Endothelial cell of hepatic sinusoid (primary cell): ENCODE results near the gene BCAN.

Source experiments
- in situ Hi-C: cut with HindIII; loops from 2 replicates; pipeline ENCODE4 v1.10.0; 2017; ENCODE audit warnings: low sequenced_read_pairs

The BCAN gene

DNA sequence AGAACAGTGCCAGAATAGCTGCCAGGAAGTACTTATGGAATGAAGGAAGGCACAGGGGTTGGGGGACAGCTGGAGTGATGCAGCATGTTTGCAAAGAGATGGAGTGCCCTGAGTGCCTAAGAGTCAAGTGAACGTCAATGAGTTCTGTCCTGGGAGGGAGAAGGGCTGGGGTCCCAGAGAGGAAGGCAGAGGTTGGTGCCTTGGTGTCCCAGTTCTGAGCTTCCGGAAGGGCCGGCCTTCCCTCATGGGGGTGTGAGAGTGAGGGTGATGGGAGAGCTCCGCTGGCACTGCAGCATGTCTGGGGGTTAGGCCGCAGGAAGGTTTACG is 17.7 kb downstream of the BCAN start:
- in situ Hi-C loops, result no loop called here

- in situ Hi-C loops, result no loop called here
These were observed 18.3 kb downstream of the BCAN start for GRCh38 chr1:156659988-156660751.

DNA sequence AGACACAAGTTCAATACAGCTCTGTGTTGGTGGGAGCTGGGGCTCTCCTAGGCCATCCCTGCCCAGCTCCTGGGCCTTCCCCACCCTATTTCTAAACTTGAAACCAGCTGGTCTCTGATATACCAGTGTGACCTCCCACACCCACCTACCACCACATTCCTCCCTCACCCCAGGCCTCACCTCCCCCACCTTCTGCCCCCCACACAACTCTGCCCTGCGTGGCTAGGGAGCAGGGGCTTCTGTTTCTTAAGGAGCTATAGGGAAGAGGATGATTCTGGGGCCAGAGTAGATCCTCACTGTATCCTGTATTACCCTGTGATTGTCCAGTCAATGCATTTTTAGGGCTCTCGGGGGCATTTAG is 18.8 kb downstream of the BCAN start:
- in situ Hi-C loops, result no loop called here

- in situ Hi-C loops, result no loop called here
These were observed 20.3 kb downstream of the BCAN start for GRCh38 chr1:156662005-156662799.

DNA sequence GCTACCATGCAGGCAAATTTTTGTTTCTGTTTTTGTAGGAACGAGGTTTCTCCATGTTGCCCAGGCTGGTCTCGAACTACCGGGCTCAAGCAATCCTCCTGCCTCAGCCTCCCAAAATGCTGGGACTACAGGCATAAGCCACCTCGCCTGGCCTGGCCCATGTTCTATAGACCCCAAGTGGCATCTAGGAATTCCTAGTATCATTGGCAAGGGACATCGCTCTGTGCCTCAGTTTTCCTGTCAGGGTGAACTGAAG is 20.8 kb downstream of the BCAN start:
- in situ Hi-C loops, result no loop called here

DNA sequence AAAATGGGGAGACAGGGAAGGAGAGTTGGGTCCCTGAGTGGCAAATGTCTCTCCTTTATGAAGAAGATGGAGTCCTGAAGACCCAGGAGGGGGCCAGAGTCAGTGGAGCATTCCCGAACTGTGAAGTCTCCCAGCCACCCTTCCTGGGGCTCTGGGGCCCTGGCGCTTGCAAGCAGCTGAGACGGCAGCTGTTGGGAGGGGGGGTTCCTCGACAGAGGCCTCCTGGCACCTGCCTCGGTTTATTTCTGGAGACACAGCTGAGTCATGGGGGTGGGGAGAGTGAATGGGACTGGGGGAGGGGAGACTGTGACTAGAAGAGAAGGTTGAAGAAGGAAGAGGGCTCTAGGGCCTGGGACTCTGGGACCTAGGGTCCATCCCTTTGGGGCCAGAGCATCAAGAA is 21.3 kb downstream of the BCAN start:
- in situ Hi-C loops, result no loop called here

DNA sequence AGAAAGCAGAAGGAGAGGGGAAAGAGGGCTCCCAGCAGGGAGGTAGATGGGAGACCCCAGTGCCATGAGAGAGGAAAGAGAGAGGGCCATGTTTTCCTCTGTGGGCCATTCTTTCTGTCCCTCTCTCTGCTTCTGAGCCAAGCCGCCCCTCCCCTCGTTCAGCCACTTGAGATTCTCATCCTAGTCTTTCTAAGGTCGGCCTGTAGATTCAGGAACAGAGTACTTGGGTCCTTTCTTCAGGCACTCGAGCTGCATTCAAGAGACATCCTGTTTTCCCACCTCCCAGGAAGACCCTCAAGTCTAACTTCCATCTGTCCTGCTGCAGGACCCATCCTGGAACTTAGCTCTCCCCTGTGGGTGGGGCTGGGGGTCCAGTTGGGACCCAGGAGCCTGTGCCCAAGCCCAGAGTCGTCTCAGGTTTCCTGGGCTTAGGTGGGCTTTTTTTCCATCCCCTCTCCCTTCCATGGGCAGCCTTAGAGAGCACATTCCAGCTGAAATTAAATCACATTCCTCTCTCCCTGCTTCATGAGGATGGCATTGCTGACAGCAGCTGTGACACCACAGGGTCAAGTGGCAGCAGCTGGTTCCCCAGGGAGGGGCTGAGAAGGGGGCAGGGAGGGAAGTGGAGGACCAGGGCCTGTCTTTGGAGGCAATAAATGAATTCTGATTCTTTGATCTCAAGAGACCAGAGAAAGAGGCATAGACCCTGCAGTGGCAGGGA is 22.3 kb downstream of the BCAN start:
- in situ Hi-C loops, result no loop called here

- in situ Hi-C loops, result no loop called here
These were observed 23.0 kb downstream of the BCAN start for GRCh38 chr1:156664767-156665411.

DNA sequence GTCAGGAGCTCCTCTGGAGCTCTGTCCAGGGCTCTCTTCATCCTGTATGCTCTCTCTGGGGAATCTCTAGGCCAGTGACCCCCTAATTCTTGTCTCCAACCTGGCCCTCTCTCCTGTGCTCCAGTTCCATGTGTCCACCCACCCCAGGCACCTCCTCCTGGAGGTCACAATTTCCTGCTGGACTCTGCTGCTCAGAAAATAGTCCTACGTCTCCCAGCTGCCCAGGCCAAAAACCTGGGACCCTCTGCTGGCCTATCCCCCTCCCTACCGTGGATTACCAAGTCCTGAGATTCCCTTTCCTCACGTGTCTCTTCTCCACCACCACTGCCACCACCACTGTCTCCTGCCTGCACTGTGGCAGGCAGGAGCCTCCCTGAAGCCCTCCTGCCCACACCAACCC is 23.6 kb downstream of the BCAN start:
- in situ Hi-C loops, result no loop called here

DNA sequence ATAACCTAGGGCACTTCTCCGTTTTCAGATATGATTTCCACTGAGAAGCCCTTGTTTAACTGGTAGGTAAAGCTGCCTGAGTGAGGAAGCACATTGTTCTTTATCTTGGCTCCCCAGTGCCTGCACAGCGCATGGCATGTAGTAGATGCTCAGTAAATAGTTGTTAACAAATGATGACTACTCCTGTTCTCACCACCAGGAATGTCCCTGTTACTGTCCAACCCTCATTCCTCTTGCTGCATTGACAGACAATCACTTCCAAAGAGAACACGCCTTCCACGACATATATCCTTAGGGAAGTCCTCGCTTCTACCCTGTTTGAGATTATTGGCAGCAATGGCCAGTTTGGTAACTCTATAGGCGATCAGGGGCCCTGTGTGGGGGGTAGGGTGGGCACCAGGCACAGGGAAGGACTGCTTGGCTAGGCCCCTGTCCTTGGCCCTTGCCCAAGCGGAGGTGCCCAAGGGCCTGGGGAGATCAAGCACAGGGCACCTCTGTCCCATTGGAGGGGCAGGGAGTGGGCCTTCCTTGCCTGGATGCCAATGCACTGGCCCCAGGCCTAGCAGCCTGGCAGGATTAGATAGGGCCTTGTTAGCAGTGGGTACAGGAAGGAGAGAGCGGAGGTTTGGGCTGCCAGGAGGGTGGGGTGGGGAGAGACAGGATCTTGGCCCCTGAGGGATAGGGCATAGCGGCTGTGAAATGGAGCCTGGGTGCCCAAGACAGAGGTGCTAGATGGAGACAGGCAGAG is 25.1 kb downstream of the BCAN start:
- in situ Hi-C loops, result no loop called here

DNA sequence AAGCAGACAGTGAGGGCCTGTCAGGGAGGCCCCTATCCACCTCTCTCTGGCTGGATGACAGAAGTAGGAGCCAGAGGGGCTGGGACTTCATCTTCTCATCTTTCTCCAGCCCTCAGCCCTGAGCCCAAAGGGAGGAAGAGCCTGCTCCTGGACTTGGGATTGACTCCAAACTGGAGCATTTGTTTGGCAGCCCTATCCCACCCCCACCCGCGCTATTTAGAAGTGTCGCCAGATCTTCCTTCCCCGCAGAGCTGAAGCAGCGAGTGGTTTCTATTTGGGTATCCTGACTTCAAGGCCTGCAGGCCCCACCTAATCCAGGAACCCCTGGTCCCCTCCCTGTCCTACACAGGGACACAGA is 25.7 kb downstream of the BCAN start:
- in situ Hi-C loops, result no loop called here

DNA sequence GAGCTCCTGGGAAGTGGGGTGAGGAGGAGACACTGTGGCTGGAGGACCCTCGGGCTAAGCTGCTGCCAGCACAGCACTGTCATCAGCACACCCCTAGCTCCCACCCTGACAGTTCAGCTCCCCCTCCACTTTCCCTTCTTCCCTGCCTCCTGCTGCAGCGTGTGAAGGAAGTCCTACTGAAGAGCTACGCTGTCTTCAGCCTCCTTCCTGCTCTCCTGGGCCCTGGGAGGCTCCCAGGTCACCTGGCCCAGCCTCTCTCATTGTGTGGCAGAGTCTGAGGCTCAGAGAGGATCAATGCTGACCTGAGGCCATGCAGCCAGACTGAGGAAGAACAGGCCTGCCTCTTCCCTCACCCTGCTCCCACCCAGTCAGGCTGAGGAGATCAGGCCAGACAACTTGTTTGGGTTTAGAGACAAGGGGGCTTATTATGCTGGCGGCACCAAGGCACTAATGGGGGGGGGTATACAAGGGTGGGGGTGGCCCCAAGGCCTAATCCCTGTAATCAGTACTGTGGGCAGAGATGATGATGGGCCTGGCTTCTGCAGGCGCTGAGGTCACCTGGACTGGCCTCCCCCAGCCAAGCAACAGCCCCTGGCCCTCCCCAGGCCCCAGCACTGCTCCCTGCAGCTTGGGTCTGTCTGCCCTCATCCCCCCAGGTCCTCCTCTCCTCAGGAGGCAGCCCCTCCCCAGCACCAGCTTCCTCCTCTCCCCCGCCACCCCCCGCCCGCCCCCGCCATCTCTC is 26.2 kb downstream of the BCAN start:
- in situ Hi-C loops, result no loop called here

- in situ Hi-C loops, result no loop called here
These were observed 27.1 kb downstream of the BCAN start for GRCh38 chr1:156668801-156669637.

- in situ Hi-C loops, result no loop called here
These were observed 27.9 kb downstream of the BCAN start for GRCh38 chr1:156669794-156670193.

GRCh38 chr1:156670359-156670758 is 28.4 kb downstream of the BCAN start:
- in situ Hi-C loops, result no loop called here

- in situ Hi-C loops, result no loop called here
These were observed 28.9 kb downstream of the BCAN start for GRCh38 chr1:156670791-156671190.

GRCh38 chr1:156671804-156672203 is 29.9 kb downstream of the BCAN start:
- in situ Hi-C loops, result no loop called here

DNA sequence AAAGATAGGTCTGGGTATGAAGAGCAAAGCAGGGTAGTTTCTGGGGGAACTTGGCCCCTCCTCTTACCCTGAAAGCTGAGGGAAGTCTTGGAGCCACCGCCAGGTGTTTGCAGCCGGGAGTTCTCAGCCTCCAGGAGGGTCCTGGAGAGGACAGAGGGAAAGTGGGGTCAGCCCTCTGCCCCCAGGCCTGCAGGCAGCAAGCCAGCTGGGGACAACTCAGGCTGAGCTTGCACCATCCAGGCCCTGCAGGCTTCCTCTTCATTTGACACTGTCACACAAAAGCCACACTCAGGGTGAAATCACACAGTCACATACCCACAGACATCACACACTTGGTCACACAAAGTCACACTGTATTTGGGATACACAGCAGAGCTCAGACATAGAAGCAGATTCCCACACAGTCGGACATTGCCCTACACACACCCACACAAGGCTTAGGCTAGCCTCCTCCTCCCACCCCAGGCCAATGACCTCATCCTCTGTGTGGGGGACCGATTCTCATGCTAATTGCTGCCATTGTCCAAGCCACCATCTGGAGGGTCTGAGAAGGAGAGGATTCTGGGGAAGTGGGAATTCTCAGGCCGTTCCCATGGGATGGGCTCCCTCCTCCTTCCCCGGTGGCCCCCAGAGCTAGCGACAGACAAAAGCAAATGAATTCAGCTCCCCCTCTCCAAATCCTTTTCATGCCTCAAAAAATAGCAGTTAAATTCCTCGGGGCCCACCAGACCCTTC is 31.6 kb downstream of the BCAN start:
- in situ Hi-C loops, result no loop called here
